MM.1S (cell line): ENCODE results near the gene DCLK1.

ENCODE experiments used
- DNase-seq: peaks from one replicate; pipeline ENCODE4 v3.0.0-alpha.2; 2015
- H2AFZ ChIP-seq: fragments of 300-600 bp; sonication (generic); 2 replicates; pipeline ENCODE4 v1.6.0; 2016; ENCODE audit warnings: antibody characterized with exemption, low read length
- H3F3A ChIP-seq: fragments of 300-600 bp; sonication (generic); 2 replicates; pipeline ENCODE4 v1.6.1; 2016; ENCODE audit warnings: mild to moderate bottlenecking, antibody characterized with exemption, low read length, moderate library complexity, mixed read lengths; ENCODE audit not compliant: insufficient read depth
- H3K27ac ChIP-seq: fragments of 300-600 bp; sonication (generic); 2 replicates; pipeline ENCODE4 v1.5.1; 2016; ENCODE audit warnings: mild to moderate bottlenecking, low read length
- H3K27me3 ChIP-seq: fragments of 300-600 bp; sonication (generic); replicated peaks from 2 replicates; pipeline ENCODE4 v1.6.0; 2016; ENCODE audit warnings: low read length; ENCODE audit not compliant: insufficient read depth
- H3K36me3 ChIP-seq: fragments of 300-600 bp; sonication (generic); replicated peaks from 2 replicates; pipeline ENCODE4 v1.6.1; 2016; ENCODE audit warnings: mild to moderate bottlenecking, low read length, mixed read lengths; ENCODE audit not compliant: insufficient read depth
- H3K4me1 ChIP-seq: fragments of 300-600 bp; sonication (generic); 2 replicates; pipeline ENCODE4 v1.6.1; 2016; ENCODE audit warnings: low read length, mixed read lengths
- H3K4me2 ChIP-seq: fragments of 300-600 bp; sonication (generic); 2 replicates; pipeline ENCODE4 v1.6.0; 2016; ENCODE audit warnings: low read depth, low read length
- H3K4me3 ChIP-seq: fragments of 300-600 bp; sonication (generic); 2 replicates; pipeline ENCODE4 v1.5.1; 2016; ENCODE audit warnings: low read length, mixed read lengths
- H3K79me2 ChIP-seq: fragments of 300-600 bp; sonication (generic); 2 replicates; pipeline ENCODE4 v1.6.1; 2016; ENCODE audit warnings: mixed run types, low read length, mixed read lengths
- H3K9ac ChIP-seq: fragments of 300-600 bp; sonication (generic); 2 replicates; pipeline ENCODE4 v1.6.1; 2016; ENCODE audit warnings: low read length, mixed read lengths
- H3K9me2 ChIP-seq: fragments of 300-600 bp; sonication (generic); replicated peaks from 2 replicates; pipeline ENCODE4 v1.6.1; 2016; ENCODE audit warnings: mild to moderate bottlenecking, low read length, mixed read lengths; ENCODE audit not compliant: insufficient read depth
- H3K9me3 ChIP-seq: fragments of 300-600 bp; sonication (generic); replicated peaks from 2 replicates; pipeline ENCODE4 v1.6.1; 2016; ENCODE audit warnings: mild to moderate bottlenecking, low read length, mixed read lengths; ENCODE audit not compliant: insufficient read depth
- H4K20me1 ChIP-seq: fragments of 300-600 bp; sonication (generic); 2 replicates; pipeline ENCODE4 v1.6.1; 2016; ENCODE audit warnings: mild to moderate bottlenecking, low read length, moderate library complexity, mixed read lengths; ENCODE audit not compliant: insufficient read depth
- CTCF ChIP-seq: fragments of 300-600 bp; sonication (generic); IDR thresholded peaks from 2 replicates; pipeline ENCODE4 v1.5.1; 2016; ENCODE audit warnings: antibody characterized with exemption, low read length, mixed read lengths
- EZH2 ChIP-seq: fragments of 300-600 bp; sonication (generic); optimal IDR thresholded peaks from 2 replicates; pipeline ENCODE3; 2017; ENCODE audit warnings: low read depth, mild to moderate bottlenecking, antibody characterized with exemption, low read length, mixed read lengths
- EZH2phosphoT487 ChIP-seq: fragments of 300-600 bp; sonication (generic); IDR thresholded peaks from 2 replicates; pipeline ENCODE4 v1.6.1; 2018; ENCODE audit warnings: antibody characterized with exemption, low read length

Gene DCLK1

GRCh38 chr13:35940734-35941133, 190.4 kb downstream of the DCLK1 start:
- Histone ChIP-seq H3K9ac (no peak overlapping the region), H3K4me1 (no peaks in the 10 kb centered on the region), H3K9me2 (no peaks in the 10 kb centered on the region), H3K4me2 (no peak overlapping the region), H3K36me3 (no peaks in the 10 kb centered on the region), H3K27ac (no peak overlapping the region), H3F3A (no peaks in the 10 kb centered on the region), H3K27me3 (no peaks in the 10 kb centered on the region), H3K9me3 (no peaks in the 10 kb centered on the region), H3K79me2 (no peaks in the 10 kb centered on the region), H3K4me3 (no peak overlapping the region), H2AFZ (no peak overlapping the region), H4K20me1 (no peaks in the 10 kb centered on the region)
- no peak for DNase-seq
- TF ChIP-seq EZH2 (no peak), CTCF (no peak), EZH2phosphoT487 (no peak)

GRCh38 chr13:35936246-35936978, 194.8 kb downstream of the DCLK1 start:
- DNase-seq, result no peak

GRCh38 chr13:35930665-35931631, 200.2 kb downstream of the DCLK1 start:
- Histone ChIP-seq H3K4me1 (peaks cover 20% of the 10 kb centered on the region), H3K9ac (no peak overlapping the region), H3K27me3 (no peaks in the 10 kb centered on the region), H3K9me2 (no peaks in the 10 kb centered on the region), H3K36me3 (no peaks in the 10 kb centered on the region), H3K27ac (peak overlapping the region; percentile 63; the same call in 1 of the 2 replicates), H2AFZ (no peak overlapping the region), H3K4me3 (no peak overlapping the region), H3K79me2 (no peaks in the 10 kb centered on the region), H3F3A (peaks cover 5% of the 10 kb centered on the region; the same call in 1 of the 2 replicates), H3K9me3 (no peaks in the 10 kb centered on the region), H4K20me1 (no peaks in the 10 kb centered on the region), H3K4me2 (peak overlapping the region; percentile 29; the same call in 1 of the 2 replicates)
- TF ChIP-seq EZH2 (no peak), EZH2phosphoT487 (no peak), CTCF (no peak)
- DNase-seq, result peak; percentile 76

More at GRCh38 chr13:35936246-35936978, 194.8 kb downstream of the DCLK1 start:
- Histone ChIP-seq H2AFZ (no peak overlapping the region), H3K79me2 (no peaks in the 10 kb centered on the region), H4K20me1 (no peaks in the 10 kb centered on the region), H3K27me3 (no peaks in the 10 kb centered on the region), H3K4me2 (no peak overlapping the region), H3K27ac (no peak overlapping the region), H3K36me3 (no peaks in the 10 kb centered on the region), H3K4me3 (no peak overlapping the region), H3K9ac (no peak overlapping the region), H3F3A (no peaks in the 10 kb centered on the region), H3K4me1 (peaks cover under 1% of the 10 kb centered on the region; the same call in 1 of the 2 replicates), H3K9me2 (no peaks in the 10 kb centered on the region), H3K9me3 (no peaks in the 10 kb centered on the region)
- TF ChIP-seq EZH2 (no peak), EZH2phosphoT487 (no peak), CTCF (no peak)
